ENCODE data around the gene MTAP.

GRCh38 chr9:21812415-21812814 is 10.0 kb downstream of the MTAP start:
- TF ChIP-seq EZH2phosphoT487 (IDR thresholded peaks at IDR 0.05; ENCODE audit: borderline replicate concordance, low read length) = no peak
- TF ChIP-seq, protein P1, sequence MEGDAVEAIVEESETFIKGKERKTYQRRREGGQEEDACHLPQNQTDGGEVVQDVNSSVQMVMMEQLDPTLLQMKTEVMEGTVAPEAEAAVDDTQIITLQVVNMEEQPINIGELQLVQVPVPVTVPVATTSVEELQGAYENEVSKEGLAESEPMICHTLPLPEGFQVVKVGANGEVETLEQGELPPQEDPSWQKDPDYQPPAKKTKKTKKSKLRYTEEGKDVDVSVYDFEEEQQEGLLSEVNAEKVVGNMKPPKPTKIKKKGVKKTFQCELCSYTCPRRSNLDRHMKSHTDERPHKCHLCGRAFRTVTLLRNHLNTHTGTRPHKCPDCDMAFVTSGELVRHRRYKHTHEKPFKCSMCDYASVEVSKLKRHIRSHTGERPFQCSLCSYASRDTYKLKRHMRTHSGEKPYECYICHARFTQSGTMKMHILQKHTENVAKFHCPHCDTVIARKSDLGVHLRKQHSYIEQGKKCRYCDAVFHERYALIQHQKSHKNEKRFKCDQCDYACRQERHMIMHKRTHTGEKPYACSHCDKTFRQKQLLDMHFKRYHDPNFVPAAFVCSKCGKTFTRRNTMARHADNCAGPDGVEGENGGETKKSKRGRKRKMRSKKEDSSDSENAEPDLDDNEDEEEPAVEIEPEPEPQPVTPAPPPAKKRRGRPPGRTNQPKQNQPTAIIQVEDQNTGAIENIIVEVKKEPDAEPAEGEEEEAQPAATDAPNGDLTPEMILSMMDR (conservative IDR thresholded peaks at IDR 0.05; ENCODE audit: low read depth, low read length) = no peak
- TF ChIP-seq EZH2 (IDR thresholded peaks at IDR 0.05; ENCODE audit: low read length, unreplicated experiment) = no peak

Data from PC-3 (cell line).